Measurements from ENCODE around the gene PGF. TPM values are rescaled to one million over a fixed set of nuclear protein-coding genes. Genes with fewer than 3 reads are reported as not detected.

Gene PGF
- total and polyA plus RNA-seq, 4 donors: 3.0 to 10.0 (median 6.8) TPM

- Histone ChIP-seq H3K9ac (ENCODE audit: insufficient read depth in 1 of 2, low read length in 2 of 2) (no peak overlapping the region), H3K4me3 (no peak overlapping the region), H3K9me3 (ENCODE audit: control insufficient read depth in 4 of 4, insufficient read depth in 3 of 4, low read length in 3 of 4) (no peaks in the 10 kb centered on the region), H3K27me3 (ENCODE audit: control insufficient read depth in 3 of 3, insufficient read depth in 3 of 3, low read length in 2 of 3) (no peaks in the 10 kb centered on the region), H3K27ac (ENCODE audit: low read depth in 1 of 2, low read length in 1 of 2) (no peak overlapping the region), H3K4me1 (ENCODE audit: control insufficient read depth in 5 of 5, insufficient read depth in 5 of 5, low read length in 5 of 5) (peaks cover 9 to 54% (median 27%) of the 10 kb centered on the region in 5 donors), H3K36me3 (ENCODE audit: control insufficient read depth in 4 of 4, insufficient read depth in 4 of 4, low read length in 4 of 4) (no peaks in the 10 kb centered on the region)
- DNase-seq: no peak
- no peak for TF ChIP-seq CTCF (IDR thresholded peaks at IDR 0.05; ENCODE audit: control extremely low read depth, extremely low read depth)
- no peak for ATAC-seq (ENCODE audit: insufficient read depth, low FRiP score)
- 93 to 96% methylated on average over 11 of the region's 11 CpGs for WGBS, 2 donors
Measured at GRCh38 chr14:74936151-74936550, 19.2 kb downstream of the PGF start.

DNA sequence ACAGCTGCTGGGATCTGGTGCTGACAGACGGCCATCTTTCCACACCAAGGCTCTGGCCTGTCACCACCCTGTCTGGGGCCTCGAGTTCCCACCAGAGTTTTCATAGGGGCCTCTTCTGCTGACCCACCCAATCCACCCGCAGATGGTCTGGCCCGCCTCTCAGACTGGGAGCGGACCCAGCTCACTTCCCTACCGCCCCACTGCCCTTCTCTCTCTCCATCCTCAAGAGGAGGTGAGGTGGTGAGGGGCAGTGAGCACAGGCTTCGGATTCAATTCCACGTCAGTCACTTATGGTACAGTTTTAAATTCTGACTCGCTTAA, 20.1 kb downstream of the PGF start:
- no peak for ATAC-seq (ENCODE audit: insufficient read depth, low FRiP score)
- H3K9ac ChIP-seq (ENCODE audit: insufficient read depth in 1 of 2, low read length in 2 of 2): no peak overlapping the region

GRCh38 chr14:74934476-74935359, 20.7 kb downstream of the PGF start:
- Histone ChIP-seq H3K27ac (ENCODE audit: low read depth in 1 of 2, low read length in 1 of 2) (peak overlapping the region in 1 of 2 donors; percentile 64), H3K36me3 (ENCODE audit: control insufficient read depth in 4 of 4, insufficient read depth in 4 of 4, low read length in 4 of 4) (no peaks in the 10 kb centered on the region), H3K9ac (ENCODE audit: insufficient read depth in 1 of 2, low read length in 2 of 2) (no peak overlapping the region), H3K4me3 (no peak overlapping the region), H3K27me3 (ENCODE audit: control insufficient read depth in 3 of 3, insufficient read depth in 3 of 3, low read length in 2 of 3) (peaks cover 0 to 2% (median 0%) of the 10 kb centered on the region in 3 donors), H3K9me3 (ENCODE audit: control insufficient read depth in 4 of 4, insufficient read depth in 3 of 4, low read length in 3 of 4) (no peaks in the 10 kb centered on the region), H3K4me1 (ENCODE audit: control insufficient read depth in 5 of 5, insufficient read depth in 5 of 5, low read length in 5 of 5) (peaks cover 7 to 41% (median 20%) of the 10 kb centered on the region in 5 donors)
- TF ChIP-seq CTCF (IDR thresholded peaks at IDR 0.05; ENCODE audit: control extremely low read depth, extremely low read depth): no peak
- DNase-seq: peak; percentile 95 to 96 (median 96)
- ATAC-seq (ENCODE audit: insufficient read depth, low FRiP score): no peak
- 61% methylated on average over 26 of the region's 26 CpGs for WGBS, 2 donors

More for the DNA sequence above, 20.1 kb downstream of the PGF start:
- WGBS, 2 donors: 75 to 80% methylated on average over 9 of the region's 9 CpGs
- H3K4me3 ChIP-seq: no peak overlapping the region
- peaks cover 7 to 47% (median 25%) of the 10 kb centered on the region in 5 donors for H3K4me1 ChIP-seq (ENCODE audit: control insufficient read depth in 5 of 5, insufficient read depth in 5 of 5, low read length in 5 of 5)
- H3K36me3 ChIP-seq (ENCODE audit: control insufficient read depth in 4 of 4, insufficient read depth in 4 of 4, low read length in 4 of 4): no peaks in the 10 kb centered on the region
- no peaks in the 10 kb centered on the region for H3K27me3 ChIP-seq (ENCODE audit: control insufficient read depth in 3 of 3, insufficient read depth in 3 of 3, low read length in 2 of 3)
- DNase-seq: peak; percentile 49 to 66 (median 56)
- H3K9me3 ChIP-seq (ENCODE audit: control insufficient read depth in 4 of 4, insufficient read depth in 3 of 4, low read length in 3 of 4): no peaks in the 10 kb centered on the region
- no peak for TF ChIP-seq CTCF (IDR thresholded peaks at IDR 0.05; ENCODE audit: control extremely low read depth, extremely low read depth)
- no peak overlapping the region for H3K27ac ChIP-seq (ENCODE audit: low read depth in 1 of 2, low read length in 1 of 2)
